Measurements from ENCODE around the gene FCGR2B.
"Not testable (repeated sequence)": the region's sequence is repeated elsewhere in the genome, so short reads cannot be mapped to it uniquely, and the experiment has no call there.

The FCGR2B gene

DNA sequence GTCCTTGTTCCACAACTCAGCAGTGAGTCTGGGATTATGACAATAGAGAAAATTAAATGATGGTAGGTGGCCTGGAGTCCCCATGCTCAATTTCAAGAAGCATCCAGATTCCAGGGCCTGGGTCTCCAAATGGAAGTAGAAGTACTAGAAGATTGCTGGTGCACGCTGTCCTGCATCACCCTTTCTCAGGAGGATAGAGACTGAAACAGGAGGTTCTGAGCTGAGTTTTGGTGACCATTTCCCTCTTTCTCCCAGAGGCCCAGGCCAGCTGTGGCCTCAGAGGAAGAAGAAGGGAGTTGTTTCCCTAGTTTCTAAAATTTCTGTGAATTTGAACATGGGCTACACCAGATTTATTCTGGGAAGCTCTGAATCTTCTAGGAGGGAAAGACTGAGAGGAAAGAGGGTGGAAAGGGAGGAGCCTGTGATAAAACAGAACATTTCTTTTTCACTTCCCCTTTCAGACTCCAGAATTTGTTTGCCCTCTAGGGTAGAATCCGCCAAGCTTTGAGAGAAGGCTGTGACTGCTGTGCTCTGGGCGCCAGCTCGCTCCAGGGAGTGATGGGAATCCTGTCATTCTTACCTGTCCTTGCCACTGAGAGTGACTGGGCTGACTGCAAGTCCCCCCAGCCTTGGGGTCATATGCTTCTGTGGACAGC lies at the start of gene FCGR2B:
Gene FCGR2B (plus strand): TSS at position 460 of the 656 bp plus-strand sequence. CDS start 99 bp downstream, at position 559.
- H3K79me2 ChIP-seq (ENCODE audit: insufficient read depth, low read length); DNase-seq; H3K4me2 ChIP-seq (ENCODE audit: insufficient read depth, low read length); H2AFZ ChIP-seq (ENCODE audit: low read depth, low read length); H3K9me3 ChIP-seq (ENCODE audit: insufficient read depth, low read length, severe bottlenecking); H3K9ac ChIP-seq (ENCODE audit: low read depth, low read length); H3K4me3 ChIP-seq (ENCODE audit: low read depth in 1 of 2, low read length in 2 of 2); H4K20me1 ChIP-seq (ENCODE audit: insufficient read depth, low read length); H3K27me3 ChIP-seq (ENCODE audit: insufficient read depth, low read length, poor library complexity); H3K36me3 ChIP-seq (ENCODE audit: insufficient read depth, low read length); H3K4me1 ChIP-seq (ENCODE audit: insufficient read depth, low read length); H3K27ac ChIP-seq (ENCODE audit: low read length); ATAC-seq (ENCODE audit: insufficient read depth, low read depth): not testable (repeated sequence)

DNA sequence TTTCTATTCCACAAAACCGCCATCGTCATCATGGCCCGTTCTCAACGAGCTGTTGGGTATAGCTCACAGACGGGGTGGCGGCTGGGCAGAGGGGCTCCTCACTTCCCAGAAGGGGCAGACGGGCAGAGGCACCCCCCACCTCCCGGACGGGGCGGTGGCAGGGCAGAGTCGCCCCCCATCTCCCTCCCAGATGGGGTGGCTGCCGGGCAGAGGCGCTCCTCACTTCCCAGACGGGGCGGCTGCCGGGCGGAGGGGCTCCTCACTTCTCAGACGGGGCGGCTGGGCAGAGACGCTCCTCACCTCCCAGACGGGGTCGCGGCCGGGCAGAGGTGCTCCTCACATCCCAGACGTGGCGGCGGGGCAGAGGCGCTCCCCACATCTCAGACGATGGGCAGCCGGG lies 46.5 kb upstream of the FCGR2B start:
- DNase-seq; H3K9me3 ChIP-seq (ENCODE audit: insufficient read depth, low read length, severe bottlenecking); H3K27ac ChIP-seq (ENCODE audit: low read length); H3K4me3 ChIP-seq (ENCODE audit: low read depth in 1 of 2, low read length in 2 of 2); ATAC-seq (ENCODE audit: insufficient read depth, low read depth); H2AFZ ChIP-seq (ENCODE audit: low read depth, low read length); H3K9ac ChIP-seq (ENCODE audit: low read depth, low read length); H3K79me2 ChIP-seq (ENCODE audit: insufficient read depth, low read length); H3K36me3 ChIP-seq (ENCODE audit: insufficient read depth, low read length); H3K4me2 ChIP-seq (ENCODE audit: insufficient read depth, low read length); H3K4me1 ChIP-seq (ENCODE audit: insufficient read depth, low read length); H4K20me1 ChIP-seq (ENCODE audit: insufficient read depth, low read length): not testable (repeated sequence)
- peaks cover 11% of the 10 kb centered on the region for H3K27me3 ChIP-seq (ENCODE audit: insufficient read depth, low read length, poor library complexity)

DNA sequence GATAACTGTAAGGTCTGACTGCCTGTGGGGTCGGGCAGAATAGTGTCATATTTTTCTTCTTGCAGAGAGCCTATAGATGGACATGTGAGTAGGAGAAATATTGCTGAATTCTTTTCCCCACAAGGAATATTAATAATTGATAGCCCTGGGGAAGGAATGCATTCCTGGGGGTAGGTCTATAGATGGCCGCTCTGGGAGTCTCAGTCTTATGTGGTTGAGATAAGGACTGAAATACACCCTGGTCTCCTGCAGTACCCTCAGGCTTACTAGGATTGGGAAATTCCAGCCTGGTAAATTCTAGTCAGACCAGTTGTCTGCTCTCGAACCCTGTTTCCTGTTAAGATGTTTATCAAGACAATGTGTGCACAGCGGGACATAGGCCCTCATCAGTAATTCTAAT lies 44.4 kb upstream of the FCGR2B start:
- not testable (repeated sequence) for H2AFZ ChIP-seq (ENCODE audit: low read depth, low read length); H3K27ac ChIP-seq (ENCODE audit: low read length); H3K4me3 ChIP-seq (ENCODE audit: low read depth in 1 of 2, low read length in 2 of 2); DNase-seq; H3K9me3 ChIP-seq (ENCODE audit: insufficient read depth, low read length, severe bottlenecking); H3K9ac ChIP-seq (ENCODE audit: low read depth, low read length); H3K79me2 ChIP-seq (ENCODE audit: insufficient read depth, low read length); H3K4me2 ChIP-seq (ENCODE audit: insufficient read depth, low read length); H3K27me3 ChIP-seq (ENCODE audit: insufficient read depth, low read length, poor library complexity); H4K20me1 ChIP-seq (ENCODE audit: insufficient read depth, low read length); ATAC-seq (ENCODE audit: insufficient read depth, low read depth); H3K36me3 ChIP-seq (ENCODE audit: insufficient read depth, low read length); H3K4me1 ChIP-seq (ENCODE audit: insufficient read depth, low read length)

DNA sequence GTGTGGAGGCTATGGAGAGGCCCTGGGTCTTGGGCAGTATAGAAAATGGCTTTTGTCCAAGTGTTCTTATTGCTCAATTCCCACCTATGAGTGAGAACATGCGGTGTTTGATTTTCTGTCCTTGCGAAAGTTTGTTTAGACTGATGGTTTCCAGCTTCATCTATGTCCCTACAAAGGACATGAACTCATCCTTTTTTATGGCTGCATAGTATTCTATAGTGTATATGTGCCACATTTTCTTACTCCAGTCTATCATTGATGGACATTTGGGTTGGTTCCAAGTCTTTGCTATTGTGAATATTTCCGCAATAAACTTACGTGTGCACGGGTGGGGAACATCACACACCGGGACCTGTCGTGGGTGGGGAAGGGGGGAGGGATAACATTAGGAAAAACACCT lies 42.5 kb upstream of the FCGR2B start:
- not testable (repeated sequence) for H3K4me1 ChIP-seq (ENCODE audit: insufficient read depth, low read length); H3K36me3 ChIP-seq (ENCODE audit: insufficient read depth, low read length); H3K9me3 ChIP-seq (ENCODE audit: insufficient read depth, low read length, severe bottlenecking); H3K4me2 ChIP-seq (ENCODE audit: insufficient read depth, low read length); H3K4me3 ChIP-seq (ENCODE audit: low read depth in 1 of 2, low read length in 2 of 2); H3K79me2 ChIP-seq (ENCODE audit: insufficient read depth, low read length); H3K27me3 ChIP-seq (ENCODE audit: insufficient read depth, low read length, poor library complexity); H4K20me1 ChIP-seq (ENCODE audit: insufficient read depth, low read length); H3K27ac ChIP-seq (ENCODE audit: low read length); ATAC-seq (ENCODE audit: insufficient read depth, low read depth); H2AFZ ChIP-seq (ENCODE audit: low read depth, low read length); H3K9ac ChIP-seq (ENCODE audit: low read depth, low read length); DNase-seq

DNA sequence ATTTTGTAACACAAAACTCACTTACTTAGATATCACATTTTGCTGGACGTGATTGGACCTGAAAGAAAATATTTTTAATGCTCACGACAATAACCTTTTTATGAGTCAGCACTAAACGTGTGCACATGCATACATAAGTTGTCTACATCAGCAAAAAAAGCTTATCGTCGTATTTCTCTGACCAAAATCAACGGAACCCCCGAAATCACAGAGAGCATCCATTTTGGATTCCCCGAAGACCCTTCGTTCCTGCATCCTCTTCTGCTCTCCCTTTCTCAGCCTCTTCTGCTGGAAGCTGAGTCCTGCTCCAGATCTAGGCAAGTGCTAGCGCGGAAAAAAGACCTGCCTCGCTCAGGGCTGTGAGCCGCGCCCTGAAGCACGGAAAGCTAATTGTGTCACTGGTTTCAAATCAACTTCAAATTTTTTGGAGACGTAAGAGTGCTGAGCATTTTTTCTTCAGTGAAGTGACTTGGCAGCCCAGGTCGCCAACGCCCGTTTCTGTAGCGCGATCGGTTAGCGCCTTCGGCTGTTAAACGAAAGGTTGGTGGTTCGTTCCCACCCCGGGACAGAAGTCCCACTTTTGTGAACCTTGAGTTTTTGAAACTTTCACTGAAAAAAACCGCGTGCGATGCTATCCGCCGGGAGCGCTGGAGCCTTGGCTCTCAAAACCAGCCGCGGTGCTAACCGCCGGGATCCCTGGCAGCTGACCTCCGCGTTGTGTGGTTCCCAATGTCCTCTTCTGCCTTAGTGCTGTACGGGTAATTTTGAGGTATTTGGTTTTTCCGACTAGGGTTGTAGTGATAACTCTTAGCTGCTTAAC lies 41.6 kb upstream of the FCGR2B start:
- H3K79me2 ChIP-seq (ENCODE audit: insufficient read depth, low read length); H2AFZ ChIP-seq (ENCODE audit: low read depth, low read length); H3K27me3 ChIP-seq (ENCODE audit: insufficient read depth, low read length, poor library complexity); H3K4me1 ChIP-seq (ENCODE audit: insufficient read depth, low read length); ATAC-seq (ENCODE audit: insufficient read depth, low read depth); H3K27ac ChIP-seq (ENCODE audit: low read length); H3K4me3 ChIP-seq (ENCODE audit: low read depth in 1 of 2, low read length in 2 of 2); H4K20me1 ChIP-seq (ENCODE audit: insufficient read depth, low read length); H3K4me2 ChIP-seq (ENCODE audit: insufficient read depth, low read length); H3K9me3 ChIP-seq (ENCODE audit: insufficient read depth, low read length, severe bottlenecking); DNase-seq; H3K9ac ChIP-seq (ENCODE audit: low read depth, low read length); H3K36me3 ChIP-seq (ENCODE audit: insufficient read depth, low read length): not testable (repeated sequence)

DNA sequence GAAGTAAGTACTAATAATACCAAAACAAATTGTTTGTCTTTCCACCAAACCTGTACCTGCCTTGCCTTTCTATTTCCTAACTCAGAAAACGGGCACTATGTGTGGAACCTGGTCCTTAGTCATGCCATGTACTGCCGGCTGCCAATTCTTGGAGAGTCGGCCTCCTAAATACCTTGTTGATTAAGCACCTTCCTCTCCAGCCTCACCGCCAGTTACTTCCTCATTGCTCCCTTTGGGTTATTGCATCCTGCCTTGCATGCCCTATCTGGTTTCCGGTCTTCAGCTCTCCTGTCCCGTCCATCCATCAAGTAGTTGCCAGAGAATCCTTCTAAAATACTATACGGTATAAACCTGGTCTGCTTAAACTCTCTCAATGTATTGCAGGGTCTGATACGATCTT lies 40.9 kb upstream of the FCGR2B start:
- not testable (repeated sequence) for H3K9me3 ChIP-seq (ENCODE audit: insufficient read depth, low read length, severe bottlenecking); H3K4me1 ChIP-seq (ENCODE audit: insufficient read depth, low read length); DNase-seq; H2AFZ ChIP-seq (ENCODE audit: low read depth, low read length); H3K4me3 ChIP-seq (ENCODE audit: low read depth in 1 of 2, low read length in 2 of 2); H4K20me1 ChIP-seq (ENCODE audit: insufficient read depth, low read length); H3K4me2 ChIP-seq (ENCODE audit: insufficient read depth, low read length); H3K9ac ChIP-seq (ENCODE audit: low read depth, low read length); H3K79me2 ChIP-seq (ENCODE audit: insufficient read depth, low read length); H3K27ac ChIP-seq (ENCODE audit: low read length); H3K36me3 ChIP-seq (ENCODE audit: insufficient read depth, low read length); H3K27me3 ChIP-seq (ENCODE audit: insufficient read depth, low read length, poor library complexity); ATAC-seq (ENCODE audit: insufficient read depth, low read depth)

DNA sequence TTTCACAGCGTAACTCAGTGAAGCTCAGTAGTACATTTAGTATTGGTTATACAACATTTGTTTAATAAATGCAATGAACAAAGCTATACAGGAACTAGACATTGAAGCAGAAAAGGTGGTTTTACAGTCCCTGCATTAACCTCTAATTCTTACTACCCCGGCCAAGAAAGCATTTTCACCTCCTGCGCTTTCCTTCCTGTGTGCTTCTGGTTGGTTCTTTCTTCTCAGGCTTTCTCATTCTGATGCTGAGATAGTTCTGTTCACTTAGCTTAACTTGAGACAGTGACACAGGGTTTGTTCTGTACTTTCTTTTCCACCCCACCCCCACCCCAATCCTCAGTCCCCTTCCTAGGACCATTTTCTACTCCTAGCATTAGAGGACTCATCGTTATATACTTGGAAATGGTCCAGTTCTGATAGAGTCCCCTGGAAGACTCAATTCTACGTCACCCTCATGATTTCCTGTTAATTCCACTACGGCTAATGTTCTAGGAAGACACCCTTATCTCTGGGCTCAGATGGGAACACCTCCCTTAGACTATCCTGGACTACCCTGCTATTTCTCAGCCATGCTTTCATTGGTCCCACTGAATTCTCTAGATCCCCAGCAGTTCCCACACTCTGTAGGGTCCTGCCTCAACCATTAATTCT lies 39.4 kb upstream of the FCGR2B start:
- not testable (repeated sequence) for H3K27ac ChIP-seq (ENCODE audit: low read length); H4K20me1 ChIP-seq (ENCODE audit: insufficient read depth, low read length); H3K79me2 ChIP-seq (ENCODE audit: insufficient read depth, low read length); ATAC-seq (ENCODE audit: insufficient read depth, low read depth); H3K4me3 ChIP-seq (ENCODE audit: low read depth in 1 of 2, low read length in 2 of 2); H2AFZ ChIP-seq (ENCODE audit: low read depth, low read length); DNase-seq; H3K9ac ChIP-seq (ENCODE audit: low read depth, low read length); H3K36me3 ChIP-seq (ENCODE audit: insufficient read depth, low read length); H3K4me1 ChIP-seq (ENCODE audit: insufficient read depth, low read length); H3K9me3 ChIP-seq (ENCODE audit: insufficient read depth, low read length, severe bottlenecking); H3K27me3 ChIP-seq (ENCODE audit: insufficient read depth, low read length, poor library complexity); H3K4me2 ChIP-seq (ENCODE audit: insufficient read depth, low read length)

DNA sequence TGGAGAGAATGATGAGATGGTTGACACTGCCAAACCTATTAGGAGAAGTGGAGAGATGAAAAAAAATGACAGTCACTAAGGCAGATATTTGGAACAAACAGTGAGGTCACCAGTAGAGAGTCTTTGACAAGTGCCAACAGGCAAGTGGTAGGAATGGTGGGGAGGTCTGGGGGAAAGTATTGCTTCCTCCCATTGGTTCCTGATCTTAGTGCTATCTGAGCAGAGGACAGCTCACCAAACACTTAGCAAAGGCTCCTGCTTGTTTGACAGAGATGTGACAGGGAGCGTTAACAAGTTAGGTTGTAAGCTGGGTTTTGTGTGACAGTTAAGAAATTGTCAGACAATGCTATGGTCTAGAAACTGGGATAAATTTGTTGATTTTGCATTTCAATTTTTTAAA lies 38.3 kb upstream of the FCGR2B start:
- H3K9ac ChIP-seq (ENCODE audit: low read depth, low read length); H3K9me3 ChIP-seq (ENCODE audit: insufficient read depth, low read length, severe bottlenecking); H3K27ac ChIP-seq (ENCODE audit: low read length); H3K4me1 ChIP-seq (ENCODE audit: insufficient read depth, low read length); H3K4me3 ChIP-seq (ENCODE audit: low read depth in 1 of 2, low read length in 2 of 2); H3K36me3 ChIP-seq (ENCODE audit: insufficient read depth, low read length); H3K27me3 ChIP-seq (ENCODE audit: insufficient read depth, low read length, poor library complexity); DNase-seq; H3K79me2 ChIP-seq (ENCODE audit: insufficient read depth, low read length); ATAC-seq (ENCODE audit: insufficient read depth, low read depth); H3K4me2 ChIP-seq (ENCODE audit: insufficient read depth, low read length); H2AFZ ChIP-seq (ENCODE audit: low read depth, low read length); H4K20me1 ChIP-seq (ENCODE audit: insufficient read depth, low read length): not testable (repeated sequence)

Measured in DND-41 (cell line).